Esophagus mucosa (tissue), 1 donor: ENCODE measurements around the gene DENND11. TPM values are rescaled to one million over a fixed set of nuclear protein-coding genes. Genes with fewer than 3 reads are reported as not detected.
A peak's percentile ranks its signal among the peaks of the same experiment; 100 is the strongest.

Source experiments
- ATAC-seq: fragments of 200-7000 bp; cut with Tn5 transposase; one replicate; pipeline ENCODE4 v1.9.1; 2020
- total RNA-seq: library from RNA; stranded (reverse); gene quantifications from one replicate; pipeline ENCODE4 v1.2.4, GENCODE V29; 2023
- donor health status: DM: yes; HTN: yes; CAD: no.

Gene DENND11, protein sequence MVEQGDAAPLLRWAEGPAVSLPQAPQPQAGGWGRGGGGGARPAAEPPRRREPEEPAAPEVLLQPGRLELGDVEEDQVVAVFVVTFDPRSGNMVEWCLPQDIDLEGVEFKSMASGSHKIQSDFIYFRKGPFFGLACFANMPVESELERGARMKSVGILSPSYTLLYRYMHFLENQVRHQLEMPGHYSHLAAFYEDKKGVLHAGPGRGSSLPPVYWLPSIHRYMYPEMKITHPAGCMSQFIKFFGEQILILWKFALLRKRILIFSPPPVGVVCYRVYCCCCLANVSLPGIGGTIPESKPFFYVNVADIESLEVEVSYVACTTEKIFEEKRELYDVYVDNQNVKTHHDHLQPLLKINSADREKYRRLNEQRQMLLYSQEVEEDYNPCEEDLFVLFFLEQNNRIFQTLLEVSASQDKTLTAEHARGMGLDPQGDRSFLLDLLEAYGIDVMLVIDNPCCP
- 6.9 TPM for total RNA-seq

- peak; percentile 65 for ATAC-seq
Observed at GRCh38 chr7:141702047-141702567, at the start of gene DENND11. Gene DENND11 (minus strand): TSS chr7:141702166. CDS start chr7:141702153, 13 bp downstream.

GRCh38 chr7:141748396-141748795 lies 46.4 kb upstream of the DENND11 start:
- ATAC-seq, result no peak

- ATAC-seq, result no peak
Observed at GRCh38 chr7:141744131-141744530, 42.2 kb upstream of the DENND11 start.

DNA sequence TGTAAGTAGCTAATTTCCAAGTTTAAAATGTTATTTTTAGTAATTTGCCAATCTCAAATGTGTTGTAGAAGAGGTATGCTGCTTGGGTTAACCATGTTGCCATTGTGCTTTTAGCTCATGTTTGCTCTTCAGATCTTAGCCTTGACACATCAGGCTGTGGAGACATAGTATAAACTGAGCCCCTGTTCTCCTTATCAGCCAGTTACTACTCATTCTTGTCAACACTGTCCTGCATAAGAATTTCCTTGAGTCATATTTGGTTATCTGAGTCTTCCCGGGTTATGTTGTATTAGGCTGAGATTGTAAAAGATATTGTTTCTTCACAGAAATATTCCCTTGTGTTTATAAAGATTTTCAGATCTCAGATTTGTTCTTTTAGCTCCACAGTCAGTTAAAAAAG lies 40.3 kb upstream of the DENND11 start:
- no peak for ATAC-seq

DNA sequence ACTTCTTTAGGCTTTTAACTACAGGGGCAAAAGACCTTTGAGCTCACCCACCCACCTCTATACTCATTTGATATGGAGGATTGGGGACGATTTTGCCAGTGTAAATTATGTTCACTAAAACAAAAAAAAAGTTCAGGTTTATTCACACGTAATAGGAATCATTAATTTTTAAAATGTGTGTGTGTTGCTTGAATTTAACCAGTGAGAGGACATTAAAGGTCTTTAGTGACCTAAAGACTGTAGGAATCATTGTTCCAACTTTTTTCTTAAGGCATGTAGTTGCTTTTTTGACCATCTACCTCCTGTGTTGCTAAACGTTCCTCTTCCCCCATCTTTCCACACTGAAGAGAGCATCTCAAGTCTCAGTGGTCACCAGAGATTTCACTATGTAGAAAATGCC lies 37.3 kb upstream of the DENND11 start:
- no peak for ATAC-seq

GRCh38 chr7:141738592-141739013 lies 36.6 kb upstream of the DENND11 start:
- ATAC-seq, result no peak

DNA sequence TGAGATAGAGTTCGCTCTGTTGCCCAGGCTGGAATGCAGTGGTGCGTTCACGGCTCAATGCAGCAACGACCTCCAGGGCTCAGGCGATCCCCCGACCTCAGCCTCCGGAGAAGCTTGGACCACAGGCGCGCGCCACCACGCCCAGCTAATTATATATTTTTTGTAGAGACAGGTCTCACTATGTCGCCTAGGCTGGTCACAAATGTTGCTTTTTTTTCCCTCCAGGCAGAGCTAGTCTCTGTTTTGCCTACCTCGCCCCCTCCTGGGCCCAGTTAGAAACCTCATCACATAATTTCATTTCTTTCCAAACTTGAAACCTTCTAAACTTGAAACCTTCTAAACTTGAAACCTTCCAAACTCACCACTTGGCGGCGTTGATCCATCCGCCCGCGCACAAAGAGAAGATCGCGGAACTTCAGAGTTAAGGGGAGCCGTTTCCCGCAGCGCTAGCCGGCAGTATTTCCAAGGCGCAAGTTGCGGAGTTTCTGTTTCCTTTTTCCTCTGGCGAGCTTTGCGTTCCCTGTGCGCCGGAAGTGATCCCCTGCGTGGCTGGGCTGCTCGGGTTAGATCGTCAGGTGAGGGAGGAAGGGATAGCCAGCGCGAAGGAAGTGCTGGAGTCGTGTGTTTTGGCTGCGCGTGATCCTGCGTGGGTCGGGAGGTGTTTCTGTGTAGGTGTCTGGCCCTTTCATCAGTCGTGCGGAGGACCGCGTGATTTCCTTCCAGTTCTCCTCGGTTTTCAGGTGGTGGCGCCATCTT lies 36.0 kb upstream of the DENND11 start, which contains the start of gene SSBP1:
Gene SSBP1 (plus strand): TSS at position 523 of the 756 bp plus-strand sequence. CDS start 809 bp downstream, outside the sequence.
- peak; percentile 96 for ATAC-seq

DNA sequence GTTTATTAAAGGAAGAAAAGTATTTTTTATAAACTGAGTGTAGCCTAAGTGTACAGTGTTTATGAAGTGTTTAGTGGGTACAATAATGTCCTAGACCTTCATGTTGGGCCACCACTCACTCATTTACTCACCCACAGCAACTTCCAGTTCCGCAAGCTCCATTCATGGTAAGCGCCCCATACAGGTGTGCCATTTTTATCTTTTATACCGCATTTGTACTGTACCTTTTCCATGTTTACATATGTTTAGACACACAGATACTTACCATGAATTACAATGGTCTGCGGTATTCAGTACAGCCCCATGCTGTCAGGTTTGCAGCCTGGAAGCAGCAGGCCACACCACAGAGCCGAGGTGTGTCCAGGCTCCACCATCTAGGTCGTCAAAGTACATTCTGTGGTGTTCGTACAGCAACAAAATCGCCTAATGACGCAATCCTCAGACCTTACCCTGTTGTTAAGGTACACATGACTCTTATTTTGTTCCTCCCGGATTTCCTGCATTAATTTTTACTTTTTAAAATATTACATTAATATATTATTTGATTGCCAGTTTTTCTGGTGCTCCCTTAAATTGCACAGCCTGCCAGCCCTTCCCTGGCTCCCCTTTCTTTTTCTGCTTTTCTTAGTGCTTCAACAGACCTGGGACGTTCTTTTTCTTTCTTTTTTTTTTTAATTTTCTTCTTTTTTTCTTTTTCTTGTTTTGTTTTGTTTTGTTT lies 35.3 kb upstream of the DENND11 start:
- peak; percentile 54 for ATAC-seq

GRCh38 chr7:141731476-141732149 lies 29.6 kb upstream of the DENND11 start:
- no peak for ATAC-seq

DNA sequence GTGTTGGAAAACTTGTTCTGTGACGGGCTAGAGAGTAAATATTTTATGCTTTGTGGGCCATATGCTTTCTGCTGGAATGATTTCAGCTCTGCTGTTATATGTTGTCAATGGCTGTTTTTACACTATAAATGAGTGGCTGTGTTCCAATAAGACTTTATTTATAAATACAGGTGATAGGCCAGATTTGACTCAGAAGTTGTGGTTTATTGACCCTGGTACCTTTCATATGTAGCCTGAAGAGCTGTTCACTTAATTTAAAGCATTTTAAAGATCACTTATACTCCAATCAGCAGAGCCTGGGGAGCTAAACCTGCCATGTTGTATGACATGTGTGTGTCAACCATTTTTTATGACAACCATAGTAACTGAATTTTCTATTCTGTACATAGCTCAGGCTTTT lies 27.1 kb upstream of the DENND11 start:
- no peak for ATAC-seq

- no peak for ATAC-seq
Observed at GRCh38 chr7:141722529-141722928, 20.6 kb upstream of the DENND11 start.

DNA sequence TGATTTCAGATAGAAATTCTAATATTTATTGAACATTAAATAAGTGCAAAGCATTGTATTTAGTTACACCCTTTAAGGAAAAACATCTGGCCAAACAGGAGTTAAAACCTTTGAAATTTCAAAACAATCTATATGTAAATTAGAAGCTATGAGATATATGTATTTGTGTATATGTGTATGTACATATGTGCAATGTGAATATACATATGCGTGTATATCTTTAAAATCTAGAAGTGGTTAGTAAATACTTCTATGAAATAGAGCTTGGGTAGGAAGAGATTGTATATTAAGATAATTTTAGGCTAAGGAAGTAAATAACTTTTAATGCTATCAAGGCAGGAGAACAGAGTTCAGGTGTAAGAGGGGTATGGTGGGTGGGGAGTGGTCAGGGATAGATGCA lies 15.5 kb upstream of the DENND11 start:
- ATAC-seq, result no peak

GRCh38 chr7:141715794-141716689 lies 14.1 kb upstream of the DENND11 start:
- ATAC-seq, result no peak

- ATAC-seq, result no peak
Observed at GRCh38 chr7:141715018-141715417, 13.1 kb upstream of the DENND11 start.

DNA sequence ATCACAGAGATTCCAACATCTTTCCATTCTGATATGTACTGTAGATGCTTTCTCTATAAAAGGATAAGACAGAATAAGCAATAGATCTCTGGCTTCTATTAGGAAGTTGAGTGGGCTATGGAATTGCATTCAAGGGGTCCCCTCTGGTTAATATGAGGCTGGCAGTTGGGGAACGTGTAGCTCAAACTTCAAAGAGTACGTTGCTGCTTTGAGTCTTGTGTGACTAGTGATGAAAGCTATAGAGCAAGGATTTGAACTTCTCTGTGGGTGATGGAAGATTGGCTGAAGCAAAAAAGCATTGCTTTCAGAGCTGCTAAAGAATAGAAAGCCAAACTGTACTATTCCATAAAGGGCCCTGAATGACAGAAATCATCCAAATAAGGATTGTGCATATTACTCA lies 12.6 kb upstream of the DENND11 start:
- ATAC-seq, result no peak

- ATAC-seq, result no peak
Observed at GRCh38 chr7:141713890-141714289, 11.9 kb upstream of the DENND11 start.

- ATAC-seq, result no peak
Observed at GRCh38 chr7:141712603-141713255, 10.8 kb upstream of the DENND11 start.

DNA sequence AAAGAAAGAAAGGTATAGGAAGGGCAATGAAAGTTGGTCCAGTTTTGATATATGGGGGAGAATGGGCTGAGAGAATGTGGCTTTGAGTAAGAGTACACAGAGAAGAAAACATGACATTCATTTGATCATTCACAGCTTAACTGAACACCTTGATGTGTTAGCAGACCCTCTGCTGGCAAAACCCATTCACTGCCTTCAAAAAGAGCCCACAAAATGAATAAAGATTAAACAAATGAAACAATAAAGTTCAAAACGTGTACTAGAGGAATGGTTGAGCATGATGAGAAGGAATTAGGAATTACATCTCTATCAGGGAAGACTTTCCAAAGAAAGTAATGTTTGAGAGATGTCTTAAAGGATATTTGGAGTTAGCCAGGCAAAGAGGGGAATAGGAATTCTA lies 8.3 kb upstream of the DENND11 start:
- ATAC-seq, result no peak

GRCh38 chr7:141709749-141710148 lies 7.8 kb upstream of the DENND11 start:
- no peak for ATAC-seq

DNA sequence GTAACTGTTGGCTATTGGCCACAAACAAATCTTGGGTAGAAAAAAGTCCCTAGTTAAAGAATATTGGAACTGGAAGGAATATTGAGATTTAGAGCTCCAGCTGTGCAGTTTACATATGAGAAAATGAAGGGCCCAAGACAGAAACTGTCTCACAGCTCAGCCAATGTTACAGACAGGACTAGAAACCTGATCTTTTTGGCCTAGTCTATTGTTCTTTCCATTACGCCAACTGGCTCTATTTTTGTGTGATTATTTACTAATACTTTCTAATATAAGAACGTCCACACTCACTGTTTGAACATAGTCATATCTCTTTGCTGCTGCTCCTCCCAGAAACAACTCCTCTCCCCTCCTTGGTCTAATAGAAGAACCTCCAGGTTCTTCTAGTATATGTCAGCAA lies 7.4 kb upstream of the DENND11 start:
- no peak for ATAC-seq

DNA sequence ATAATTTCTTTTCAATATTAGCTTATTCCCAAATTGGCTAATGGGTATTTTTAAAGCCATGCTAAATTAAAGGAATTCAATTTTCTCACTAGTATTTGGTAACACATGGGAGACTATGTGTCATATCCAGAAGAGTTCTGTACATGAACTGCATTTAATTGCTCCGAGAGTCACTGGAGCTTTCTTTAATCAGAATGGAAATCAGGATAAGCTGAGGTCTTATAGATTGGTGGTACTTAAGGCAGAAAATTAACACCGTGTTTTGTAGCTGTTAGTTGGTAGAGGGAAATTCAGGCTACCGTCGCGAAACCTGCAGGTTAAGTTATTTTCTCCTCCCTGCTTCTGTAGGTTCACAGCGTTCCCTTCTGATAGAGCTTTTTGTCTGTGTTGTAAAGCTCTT lies 6.4 kb upstream of the DENND11 start, which contains the start of gene WEE2:
Gene WEE2 (plus strand): TSS at position 3 of the 400 bp plus-strand sequence. CDS start 406 bp downstream, outside the sequence.
- ATAC-seq, result no peak
